ENCODE results near the gene KCNG2.

Gene KCNG2

DNA sequence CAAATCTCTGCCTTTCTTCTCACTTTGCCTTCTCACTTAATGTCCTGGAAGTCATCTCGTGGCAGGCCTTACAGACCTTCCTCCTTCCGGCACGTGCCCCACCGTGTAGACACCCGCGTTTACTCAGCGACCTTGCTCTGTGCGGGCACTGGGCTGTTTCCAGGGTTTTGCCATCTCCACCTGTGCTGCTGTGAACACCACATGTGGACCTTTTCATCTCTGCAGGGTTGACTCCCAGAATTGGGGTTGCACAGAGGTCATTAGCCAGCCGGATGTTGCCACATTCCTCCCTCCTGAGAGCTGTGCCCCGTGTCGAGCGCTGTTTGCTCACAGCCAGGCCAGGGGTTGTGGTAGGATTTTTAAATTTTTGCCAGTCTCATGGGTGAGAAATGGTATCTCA is 25.4 kb downstream of the KCNG2 start:
- no peak for DNase-seq

GRCh38 chr18:79825913-79826312 is 28.2 kb downstream of the KCNG2 start:
- no peak for DNase-seq

DNA sequence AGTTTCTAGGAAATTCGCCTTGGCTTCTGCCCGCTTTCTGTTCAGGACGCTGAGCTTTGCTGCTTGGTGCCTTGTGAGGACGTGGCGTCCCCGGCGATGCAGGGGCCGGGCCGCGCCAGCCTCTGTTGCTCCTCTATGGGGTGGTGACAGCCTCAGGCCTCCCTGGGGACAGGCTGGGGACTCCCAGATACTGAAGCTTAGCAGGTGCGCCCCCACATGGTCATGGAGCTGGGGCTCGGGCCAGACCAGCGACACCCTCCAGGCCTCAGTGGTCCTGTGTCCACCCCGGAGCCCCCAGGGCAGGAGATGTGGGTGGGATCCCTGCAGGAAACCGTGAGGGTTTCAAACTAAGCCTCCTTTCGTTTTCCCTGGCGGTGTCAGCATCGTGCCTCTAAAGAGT is 29.2 kb downstream of the KCNG2 start:
- DNase-seq: no peak

- DNase-seq: no peak
Observed at GRCh38 chr18:79828258-79828657, 30.5 kb downstream of the KCNG2 start.

GRCh38 chr18:79829136-79829854 is 31.6 kb downstream of the KCNG2 start:
- DNase-seq: no peak

DNA sequence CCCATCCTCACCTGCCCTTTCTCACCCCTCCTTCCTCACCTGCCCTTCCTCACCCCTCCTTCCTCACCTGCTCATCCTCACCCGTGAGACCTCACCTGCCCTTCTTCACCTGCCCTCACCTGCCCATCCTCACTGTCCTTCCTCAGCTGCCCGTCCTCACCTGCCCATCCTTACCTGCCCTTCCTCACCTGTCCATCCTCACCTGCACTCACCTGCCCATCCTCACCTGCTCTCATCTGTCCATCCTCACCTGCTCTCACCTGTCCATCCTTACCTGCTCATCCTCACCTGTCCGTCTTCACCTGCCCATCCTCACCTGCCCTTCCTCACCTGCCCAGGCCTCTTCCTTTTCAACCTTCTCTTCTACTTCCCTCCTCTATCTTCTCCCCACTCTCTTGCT is 34.4 kb downstream of the KCNG2 start:
- no peak for DNase-seq

DNA sequence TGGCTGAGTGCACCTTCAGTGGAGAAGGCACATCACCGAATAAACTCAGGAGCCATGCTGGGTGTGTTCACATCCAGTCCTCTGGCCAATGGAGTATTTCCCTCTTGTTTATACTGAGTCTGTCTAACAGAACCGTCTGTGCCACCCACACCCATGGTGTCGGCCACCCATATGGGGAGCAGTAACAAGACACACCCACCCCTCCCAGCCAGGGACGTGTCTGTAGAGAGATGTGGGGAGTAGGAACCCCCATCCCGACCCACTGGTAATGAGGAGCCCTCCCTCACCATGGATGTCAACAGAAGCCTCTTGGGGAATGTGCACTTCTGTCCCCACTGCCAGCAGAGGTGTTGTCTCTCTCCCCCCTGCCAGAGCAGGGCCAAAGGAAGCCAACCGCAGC is 37.1 kb downstream of the KCNG2 start:
- DNase-seq: no peak

DNA sequence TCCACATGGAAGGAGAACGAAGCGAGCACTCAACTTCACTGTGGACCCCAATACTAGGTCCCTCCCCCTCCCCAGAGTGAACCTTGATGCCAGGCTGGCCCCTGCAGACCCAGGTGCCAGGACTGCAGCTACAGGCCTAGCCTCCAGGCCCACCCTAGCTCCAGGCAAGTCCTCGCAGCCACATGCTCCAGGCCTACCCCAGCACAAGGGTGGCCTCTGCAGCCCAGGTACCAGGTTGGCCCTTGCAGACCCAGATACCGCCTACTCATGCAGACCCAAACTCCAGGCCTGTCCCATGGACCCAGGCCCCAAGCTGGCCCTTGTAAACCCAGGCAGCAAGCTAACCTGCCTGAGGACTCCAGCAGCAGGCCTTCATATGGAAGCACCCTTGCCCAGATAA is 44.2 kb downstream of the KCNG2 start:
- no peak for DNase-seq

GRCh38 chr18:79844999-79845563 is 47.3 kb downstream of the KCNG2 start:
- DNase-seq: no peak

DNA sequence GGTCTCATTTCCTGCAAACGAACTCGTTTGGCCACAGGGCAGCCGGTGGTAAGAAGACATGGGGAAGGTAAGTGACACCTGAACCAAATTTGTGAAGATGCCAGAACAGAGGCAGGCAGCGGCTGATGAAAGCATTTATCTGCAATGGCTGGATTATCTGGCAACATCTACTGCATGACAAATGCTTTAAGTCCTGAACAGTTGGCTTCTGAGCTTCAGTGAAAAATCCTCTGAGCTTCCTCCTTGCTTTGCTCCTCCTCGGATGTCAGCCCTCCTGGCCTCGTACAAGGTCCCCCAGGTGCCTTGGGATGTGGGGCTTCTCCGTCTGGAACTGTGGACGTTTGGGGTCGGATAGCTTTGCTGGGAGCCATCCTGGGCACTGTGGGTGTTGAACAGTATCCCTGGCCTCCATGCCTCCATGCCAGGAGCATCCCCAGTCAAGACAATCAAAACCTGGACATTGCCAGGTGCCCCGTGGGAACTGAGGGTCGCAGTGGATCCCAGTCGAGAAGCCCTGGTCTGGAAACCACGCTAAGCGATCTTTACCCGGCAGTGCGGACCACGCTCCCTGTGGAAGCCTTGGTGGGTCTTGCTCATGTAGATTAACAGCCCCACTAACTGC is 49.3 kb downstream of the KCNG2 start:
- DNase-seq: no peak

DNA sequence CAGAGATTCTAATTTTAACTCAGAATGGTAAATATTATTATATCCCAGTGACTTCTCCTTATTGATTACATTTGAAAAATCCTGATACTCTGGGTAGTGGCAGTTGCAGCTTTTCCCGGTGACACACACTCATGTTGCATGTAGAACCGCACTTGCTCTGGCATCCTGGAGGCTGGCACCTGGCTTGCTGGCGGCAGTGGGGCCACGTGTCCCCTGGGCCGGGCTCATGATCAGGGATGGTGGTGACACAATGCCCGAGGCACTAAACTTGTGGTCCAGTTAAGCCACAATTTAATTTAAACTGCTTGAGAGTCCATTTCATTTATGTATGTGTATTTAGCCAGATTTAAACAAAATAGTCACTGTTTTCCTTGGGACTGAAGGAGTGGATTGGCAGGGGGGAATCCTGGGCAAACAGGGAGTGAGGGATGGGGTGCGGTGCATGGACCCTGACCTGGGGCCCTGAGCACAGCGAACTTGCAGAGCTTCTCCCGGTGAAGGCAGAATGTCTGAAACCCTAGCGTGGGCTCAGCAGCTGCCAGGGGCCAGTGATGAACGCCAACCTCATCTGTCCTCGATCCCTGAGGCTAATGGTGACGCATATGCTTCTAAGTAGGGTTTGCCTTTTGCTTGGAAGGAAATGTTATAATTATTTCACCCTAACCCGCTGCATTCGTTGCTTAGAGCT is 50.0 kb downstream of the KCNG2 start:
- no peak for DNase-seq

GRCh38 chr18:79848294-79848578 is 50.5 kb downstream of the KCNG2 start:
- no peak for DNase-seq

GRCh38 chr18:79848579-79849327 is 51.0 kb downstream of the KCNG2 start:
- DNase-seq: no peak

- DNase-seq: no peak
Observed at GRCh38 chr18:79849328-79850207, 51.8 kb downstream of the KCNG2 start.

DNA sequence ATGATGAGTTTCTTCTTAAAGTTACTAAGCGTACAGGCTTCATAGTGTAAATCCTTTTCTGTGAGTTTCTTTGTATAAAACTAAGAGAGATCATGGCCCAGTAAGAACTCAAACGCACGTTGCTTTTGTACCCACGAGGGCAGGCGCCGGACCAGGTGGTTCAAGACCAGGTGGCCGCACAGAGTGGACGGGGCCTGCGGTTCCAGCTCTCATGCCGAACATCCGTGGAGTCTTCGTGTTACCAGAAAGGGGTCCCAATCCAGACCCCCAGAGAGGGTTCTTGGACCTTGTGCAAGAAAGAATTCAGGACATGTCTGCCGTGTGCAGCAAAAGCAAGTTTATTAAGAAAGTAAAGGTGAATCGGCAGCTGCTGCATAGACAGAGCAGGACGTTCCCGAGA is 53.0 kb downstream of the KCNG2 start:
- DNase-seq: no peak

DNA sequence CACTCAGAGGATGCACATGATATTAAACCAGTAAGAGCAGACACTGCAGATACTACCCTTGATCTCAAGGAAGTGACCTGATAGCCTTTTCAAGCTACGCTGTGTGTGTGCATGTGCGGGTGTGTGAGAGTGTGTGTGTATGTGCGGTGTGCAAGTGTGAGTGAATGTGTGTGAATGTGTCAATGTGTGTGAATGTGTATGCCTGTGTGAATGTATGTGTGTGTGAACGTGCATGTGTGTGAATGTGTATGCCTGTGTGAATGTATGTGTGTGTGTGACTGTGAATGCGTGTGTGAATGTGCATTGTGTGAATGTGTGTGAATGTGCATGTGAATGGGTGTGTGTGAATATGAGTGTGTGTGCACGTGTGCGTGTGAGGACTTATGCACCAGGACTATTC is 53.8 kb downstream of the KCNG2 start:
- no peak for DNase-seq

GRCh38 chr18:79851950-79852349 is 54.2 kb downstream of the KCNG2 start:
- no peak for DNase-seq

DNA sequence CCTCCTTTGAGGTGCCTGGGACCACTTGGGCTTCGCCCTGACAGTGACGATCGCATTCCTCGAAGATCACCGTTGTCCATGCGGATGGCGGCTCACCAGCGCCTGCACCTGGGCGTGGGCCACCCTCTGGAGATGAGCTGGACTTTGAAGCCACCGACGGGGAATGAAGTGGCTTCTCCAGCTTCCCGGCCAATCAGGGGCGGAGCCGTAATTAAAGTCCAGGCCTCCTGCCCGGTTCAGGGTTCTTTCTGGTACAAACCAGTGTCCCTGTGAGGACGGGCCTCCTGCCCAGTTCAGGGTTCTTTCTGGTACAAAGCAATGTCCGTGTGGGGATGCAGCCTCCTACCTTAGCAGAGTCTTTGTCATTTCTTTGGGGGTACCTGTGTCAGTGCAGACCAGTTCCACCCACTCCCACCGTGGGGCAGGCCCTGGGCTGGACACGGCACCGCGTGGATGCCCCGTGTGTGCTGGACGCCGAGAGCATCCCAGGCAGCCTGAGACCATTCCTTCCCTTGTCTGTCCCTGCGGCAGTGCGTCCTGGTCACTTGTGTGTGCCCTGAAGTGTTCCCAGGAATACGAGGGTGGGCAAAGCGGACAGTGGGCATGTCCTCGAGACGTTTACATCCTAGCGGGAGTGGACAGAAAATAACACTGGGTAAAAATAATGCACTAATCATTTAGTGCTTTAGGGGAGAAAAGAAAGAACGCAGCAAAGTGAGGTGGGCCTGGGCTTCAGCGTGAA is 55.0 kb downstream of the KCNG2 start:
- no peak for DNase-seq

- DNase-seq: no peak
Observed at GRCh38 chr18:79853303-79853992, 55.7 kb downstream of the KCNG2 start.

GRCh38 chr18:79853993-79854364 is 56.2 kb downstream of the KCNG2 start:
- DNase-seq: no peak
